IPS DF 4.7 (cell line): ENCODE data around the gene MRPS26.
"Not testable (repeated sequence)": the region's sequence is repeated elsewhere in the genome, so short reads cannot be mapped to it uniquely, and the experiment has no call there.

ENCODE experiments used
- DNase-seq: peaks from one replicate; pipeline ENCODE4 v3.0.0-alpha.2; 2013; ENCODE audit warnings: low spot score; ENCODE audit errors: extremely low read depth

Gene MRPS26

GRCh38 chr20:3072530-3073250 lies 26.8 kb downstream of the MRPS26 start:
- DNase-seq, result no peak

GRCh38 chr20:3073251-3073643 lies 27.4 kb downstream of the MRPS26 start:
- DNase-seq, result not testable (repeated sequence)

- DNase-seq, result no peak
These were observed 29.0 kb downstream of the MRPS26 start for GRCh38 chr20:3074812-3075211.

GRCh38 chr20:3075315-3075714 lies 29.5 kb downstream of the MRPS26 start:
- DNase-seq, result not testable (repeated sequence)

- DNase-seq, result no peak
These were observed 31.8 kb downstream of the MRPS26 start for GRCh38 chr20:3077618-3078134.

GRCh38 chr20:3080939-3081388 lies 35.1 kb downstream of the MRPS26 start:
- DNase-seq, result no peak

- DNase-seq, result no peak
These were observed 35.8 kb downstream of the MRPS26 start for GRCh38 chr20:3081641-3082040.

GRCh38 chr20:3082306-3082951 lies 36.6 kb downstream of the MRPS26 start:
- DNase-seq, result no peak

- DNase-seq, result no peak
These were observed 37.4 kb downstream of the MRPS26 start for GRCh38 chr20:3082955-3083952.

GRCh38 chr20:3084283-3084985 lies 38.6 kb downstream of the MRPS26 start, which contains the start of gene AVP:
Gene AVP, minus strand, starts transcription at chr20:3084724. Its CDS starts 50 bp downstream, at chr20:3084674.
- no peak for DNase-seq

GRCh38 chr20:3084986-3085360 lies 39.1 kb downstream of the MRPS26 start:
- no peak for DNase-seq

GRCh38 chr20:3085571-3086072 lies 39.8 kb downstream of the MRPS26 start:
- no peak for DNase-seq

- DNase-seq, result no peak
These were observed 42.2 kb downstream of the MRPS26 start for GRCh38 chr20:3088031-3088430.

- DNase-seq, result no peak
These were observed 44.7 kb downstream of the MRPS26 start for GRCh38 chr20:3090565-3090964.

GRCh38 chr20:3092611-3093379 lies 46.9 kb downstream of the MRPS26 start:
- no peak for DNase-seq

GRCh38 chr20:3093861-3094361 lies 48.1 kb downstream of the MRPS26 start:
- DNase-seq, result no peak

- DNase-seq, result no peak
These were observed 49.2 kb downstream of the MRPS26 start for GRCh38 chr20:3094848-3095629.
